ENCODE measurements around the gene SLC9A9.

SLC9A9 gene

DNA sequence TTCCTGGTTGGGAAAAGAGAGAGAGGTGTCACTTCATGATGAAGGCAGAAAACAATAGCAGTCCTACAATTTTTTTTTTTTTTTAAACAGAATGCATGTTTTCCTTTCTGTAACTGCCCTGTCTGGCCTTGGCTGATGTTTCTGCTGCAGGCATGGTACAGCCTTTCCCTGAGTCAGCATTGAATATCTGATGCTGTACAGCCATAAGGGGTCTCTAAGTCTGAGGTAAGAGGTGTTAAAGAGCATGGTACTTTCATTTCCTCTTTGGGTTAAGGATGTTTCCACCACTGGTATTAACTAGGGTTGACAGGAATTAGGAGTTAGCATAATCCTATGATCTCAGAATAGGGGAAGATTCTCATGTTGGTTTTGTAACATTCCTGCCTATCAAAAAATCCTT lies 581.3 kb downstream of the SLC9A9 start:
- no peak for DNase-seq

GRCh38 chr3:143266511-143266910 lies 581.8 kb downstream of the SLC9A9 start:
- no peak for DNase-seq

DNA sequence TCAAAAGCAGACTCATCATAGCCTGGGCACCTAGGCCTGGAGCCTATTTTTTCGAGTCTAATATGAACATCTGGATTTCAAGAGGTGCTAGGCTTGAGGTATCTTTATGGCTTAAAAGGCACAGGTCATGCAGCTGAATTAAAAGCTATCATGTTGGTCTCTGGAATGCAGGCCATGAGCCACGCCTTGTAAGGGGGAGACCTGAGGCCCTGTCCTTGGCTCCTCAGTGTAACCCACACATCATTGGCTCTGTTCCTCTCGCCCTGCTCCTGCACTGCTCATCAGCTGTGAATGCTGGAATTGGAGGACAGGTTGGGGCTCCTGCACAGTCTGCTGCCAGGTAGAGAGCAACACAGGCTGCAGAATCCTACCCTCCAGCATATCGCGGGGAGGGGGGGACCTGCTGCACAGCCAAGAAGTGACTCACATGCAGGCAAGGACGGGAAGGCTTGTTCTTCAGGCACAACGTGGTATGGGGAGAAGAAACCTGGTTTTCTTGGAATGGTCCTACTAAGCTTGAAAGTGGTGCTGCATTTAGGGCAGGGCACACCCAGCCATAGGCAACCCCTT lies 582.7 kb downstream of the SLC9A9 start:
- DNase-seq, result no peak

GRCh38 chr3:143263852-143264513 lies 584.3 kb downstream of the SLC9A9 start:
- no peak for DNase-seq

GRCh38 chr3:143261848-143262247 lies 586.4 kb downstream of the SLC9A9 start:
- no peak for DNase-seq

DNA sequence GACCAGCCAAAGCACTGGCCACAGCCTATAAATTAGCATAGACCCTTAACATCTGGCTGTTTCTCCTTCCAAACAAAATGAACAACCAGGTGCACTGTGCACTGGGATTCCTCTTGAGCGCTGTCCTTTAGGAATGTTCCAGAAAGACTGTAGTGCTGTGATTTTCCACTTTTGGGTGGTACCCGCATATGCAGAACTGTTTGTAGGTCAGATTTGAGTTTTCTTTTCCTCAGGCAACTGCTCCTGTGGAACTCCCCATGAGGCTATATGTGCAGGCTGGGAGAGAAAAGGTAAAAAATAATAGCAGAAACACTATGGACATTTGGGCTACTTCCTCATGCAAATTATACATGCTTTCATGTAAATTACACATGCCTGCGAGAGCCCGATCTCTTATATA lies 589.6 kb downstream of the SLC9A9 start:
- DNase-seq, result no peak

GRCh38 chr3:143256416-143256815 lies 591.9 kb downstream of the SLC9A9 start:
- no peak for DNase-seq

DNA sequence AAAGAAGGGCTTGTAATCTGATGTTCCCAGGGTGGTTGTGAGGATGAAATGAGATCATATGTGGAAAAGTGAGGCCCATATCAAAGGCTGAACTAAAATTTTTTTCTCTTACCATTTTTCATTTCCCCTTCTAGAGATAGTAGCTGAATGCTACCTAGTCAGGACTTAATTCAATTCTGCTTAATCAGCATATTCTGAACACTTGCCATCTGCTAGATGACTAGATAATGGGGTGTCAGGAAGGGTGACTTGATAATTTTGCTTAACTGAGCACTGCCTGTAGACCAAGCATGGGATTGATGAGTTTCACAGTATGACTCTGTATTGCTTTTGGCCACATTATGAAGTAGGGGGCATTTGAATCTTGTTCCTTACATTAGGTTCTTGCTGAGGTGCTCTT lies 592.5 kb downstream of the SLC9A9 start:
- DNase-seq, result no peak

DNA sequence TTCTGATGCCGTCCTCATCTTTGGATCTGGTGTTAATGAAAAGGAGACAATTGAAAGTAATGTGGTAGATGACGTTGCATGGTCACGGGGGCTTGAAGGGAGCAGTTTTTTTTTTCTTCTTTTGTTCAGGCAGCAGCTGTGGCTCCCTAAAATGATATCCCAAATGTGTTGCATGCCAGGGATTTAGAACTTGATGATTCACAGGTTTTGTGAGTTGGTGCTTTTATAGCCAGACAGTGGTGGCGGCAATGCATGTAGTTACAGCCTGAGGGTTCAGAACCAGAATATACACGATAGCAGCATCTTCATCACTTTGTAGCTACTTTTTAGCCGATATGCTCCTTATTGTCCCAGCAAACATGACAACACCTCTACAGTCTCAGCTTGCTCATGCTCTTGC lies 595.3 kb downstream of the SLC9A9 start:
- no peak for DNase-seq

GRCh38 chr3:143249014-143249413 lies 599.3 kb downstream of the SLC9A9 start:
- no peak for DNase-seq

DNA sequence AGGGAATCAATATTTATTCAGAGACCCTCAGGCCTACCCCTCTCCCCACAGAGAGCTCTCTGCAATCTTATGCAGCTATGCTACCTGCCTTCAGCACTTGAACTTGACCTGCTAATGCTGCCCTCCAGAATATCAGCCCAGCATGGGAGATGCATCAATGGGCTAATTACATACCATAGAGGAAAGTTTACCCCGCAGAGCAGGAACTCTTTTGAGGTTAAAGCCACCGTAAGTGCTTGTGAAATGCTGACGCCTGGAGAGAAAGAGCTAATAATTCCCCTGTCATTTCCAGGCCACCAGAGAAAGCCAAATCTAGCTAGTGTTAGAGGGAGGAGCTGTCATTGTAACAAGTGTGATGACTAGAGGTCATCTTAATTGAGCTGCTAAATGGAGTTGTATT lies 601.2 kb downstream of the SLC9A9 start:
- DNase-seq, result no peak

DNA sequence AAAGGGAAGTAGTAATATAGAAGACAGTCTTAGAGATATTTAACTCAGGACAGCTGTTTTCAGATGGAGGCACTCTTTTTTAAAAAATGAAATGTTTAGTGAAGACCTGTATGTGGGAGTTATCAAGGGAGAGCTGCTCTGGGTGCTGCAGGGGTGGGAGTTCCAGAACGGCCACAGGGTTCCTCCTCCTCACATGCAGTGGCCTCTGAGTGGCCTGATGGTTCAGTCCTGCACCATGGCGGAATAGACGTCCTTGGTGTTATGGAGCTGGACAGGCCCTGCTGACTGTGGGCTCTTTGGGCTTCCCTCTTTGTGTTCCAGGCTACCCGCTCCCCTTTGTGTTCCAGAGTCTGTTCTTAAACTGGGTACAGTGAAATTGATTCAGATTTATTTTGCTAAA lies 602.6 kb downstream of the SLC9A9 start:
- no peak for DNase-seq

- DNase-seq, result no peak
These were observed 603.7 kb downstream of the SLC9A9 start for GRCh38 chr3:143244516-143245063.

DNA sequence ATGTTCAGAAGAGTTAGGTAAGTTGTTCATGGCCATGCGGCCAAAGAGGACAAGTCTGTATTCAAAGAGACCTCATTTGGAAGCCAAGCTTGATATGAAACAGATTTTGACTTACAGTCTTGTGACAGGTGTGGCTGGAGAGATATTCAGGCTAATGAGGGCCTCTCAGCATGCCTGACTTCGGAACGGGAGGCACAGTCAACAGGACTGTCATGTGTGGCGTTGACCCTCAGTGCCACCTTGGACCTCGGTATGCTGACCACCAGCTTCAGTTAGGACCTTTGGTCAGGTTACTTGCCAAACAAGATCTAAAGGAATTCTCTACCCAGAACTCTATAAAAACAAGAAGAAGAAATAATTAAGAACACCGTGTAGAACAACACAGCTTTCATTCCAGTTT lies 604.6 kb downstream of the SLC9A9 start:
- no peak for DNase-seq

DNA sequence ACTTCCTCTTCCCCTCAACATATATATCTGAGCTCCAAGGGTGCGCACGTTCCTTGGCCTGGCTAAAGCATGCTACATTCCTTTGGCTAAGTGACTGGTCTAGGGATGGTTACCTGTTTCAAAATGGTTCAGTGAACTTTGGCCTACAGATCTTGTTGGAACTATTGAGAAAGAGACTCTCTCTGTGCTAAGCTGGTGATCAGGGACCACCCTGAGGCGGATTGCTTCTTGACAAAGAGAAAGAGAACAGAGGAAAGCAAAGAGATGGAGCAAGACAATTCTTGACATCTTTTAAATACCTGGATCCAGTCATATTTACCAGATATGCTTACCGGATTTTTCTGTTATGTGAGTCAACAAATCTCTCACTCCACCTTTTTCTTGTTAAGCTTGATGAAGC lies 605.6 kb downstream of the SLC9A9 start:
- DNase-seq, result no peak

- DNase-seq, result no peak
These were observed 606.2 kb downstream of the SLC9A9 start for GRCh38 chr3:143242101-143242500.

- no peak for DNase-seq
These were observed 606.8 kb downstream of the SLC9A9 start for GRCh38 chr3:143241481-143241951.

- no peak for DNase-seq
These were observed 607.4 kb downstream of the SLC9A9 start for GRCh38 chr3:143240886-143241285.

DNA sequence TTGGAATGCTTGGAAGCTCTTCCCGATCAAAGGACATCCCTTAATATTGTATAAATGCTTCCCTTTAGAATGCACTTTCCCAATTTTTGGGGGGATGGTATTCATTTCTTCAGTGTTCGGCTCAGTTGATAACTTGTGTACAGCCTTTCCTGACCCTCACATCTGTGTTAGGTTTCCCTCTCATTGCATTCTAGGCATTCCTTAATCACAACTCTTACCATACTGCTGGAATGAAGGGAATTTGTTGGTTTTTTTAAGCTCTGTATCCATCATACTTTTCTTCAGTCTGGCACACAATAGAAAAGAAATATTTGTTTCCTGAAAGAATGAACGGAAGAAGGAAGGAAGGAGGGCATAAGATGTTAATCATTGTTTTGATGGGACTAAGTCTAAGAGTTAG lies 609.2 kb downstream of the SLC9A9 start:
- DNase-seq, result no peak

- no peak for DNase-seq
These were observed 611.1 kb downstream of the SLC9A9 start for GRCh38 chr3:143237077-143237627.

- DNase-seq, result no peak
These were observed 611.9 kb downstream of the SLC9A9 start for GRCh38 chr3:143236226-143236964.

DNA sequence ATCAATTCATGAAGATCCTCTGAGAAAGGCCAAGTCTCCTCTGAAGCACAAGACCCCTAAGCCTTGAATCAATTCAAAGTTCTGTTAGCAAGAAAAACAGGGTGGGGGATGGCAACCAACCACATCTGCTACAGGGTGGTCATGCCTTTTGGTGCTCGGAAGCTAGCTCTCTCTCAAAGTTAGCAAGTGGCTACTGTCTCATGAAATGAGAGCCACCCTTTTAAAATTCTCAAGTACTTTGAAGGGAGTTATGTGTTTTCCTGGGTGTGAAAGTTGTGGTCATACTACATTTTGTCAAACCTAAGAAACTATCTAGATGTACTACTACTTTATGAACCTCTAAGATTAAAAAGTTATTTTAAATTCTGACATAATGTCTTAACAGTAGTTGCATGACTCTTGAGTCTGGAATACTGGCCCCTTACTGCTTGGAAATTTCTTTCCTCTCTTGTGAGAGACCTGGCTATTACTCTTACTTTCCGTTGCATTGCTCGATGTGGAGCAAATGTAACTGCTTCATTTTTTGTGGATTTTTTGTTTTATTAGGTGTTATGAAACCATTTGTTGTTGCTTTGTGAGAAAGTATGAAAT lies 612.6 kb downstream of the SLC9A9 start:
- DNase-seq, result no peak

- no peak for DNase-seq
These were observed 613.7 kb downstream of the SLC9A9 start for GRCh38 chr3:143234526-143234925.

Data from activated CD4-positive, alpha-beta T cell treated with anti-CD3 and anti-CD28 coated beads for 48 hours (primary cell).